GM23338 (cell line): ENCODE measurements around the gene CXCR5. TPM values are rescaled to one million over a fixed set of nuclear protein-coding genes. Genes with fewer than 3 reads are reported as not detected.

Experiments used
- ATAC-seq: fragments of 200-7000 bp; cut with Tn5 transposase; 3 replicates; pipeline ENCODE4 v1.9.1; 2020
- DNase-seq: peaks from one replicate; pipeline ENCODE4 v3.0.0-alpha.2; 2015; ENCODE audit warnings: low spot score
- H2AFZ ChIP-seq: fragments of 200-600 bp; sonication (generic); 2 replicates; pipeline ENCODE4 v1.8.0; 2016; ENCODE audit warnings: antibody characterized with exemption, mild to moderate bottlenecking, moderate library complexity
- H3F3A ChIP-seq: fragments of 200-600 bp; sonication (generic); replicated peaks from 2 replicates; pipeline ENCODE4 v1.8.0; 2017; ENCODE audit warnings: antibody characterized with exemption, mixed run types, low read depth
- H3K27ac ChIP-seq: fragments of 200-600 bp; sonication (generic); 2 replicates; pipeline ENCODE4 v1.6.1; 2016; ENCODE audit warnings: low read depth
- H3K27me3 ChIP-seq: fragments of 200-600 bp; sonication (generic); 2 replicates; pipeline ENCODE4 v1.8.0; 2016; ENCODE audit warnings: mild to moderate bottlenecking, mixed run types, moderate library complexity; ENCODE audit not compliant: insufficient read depth
- H3K36me3 ChIP-seq: fragments of 200-600 bp; sonication (generic); 2 replicates; pipeline ENCODE4 v1.8.0; 2016; ENCODE audit warnings: mild to moderate bottlenecking; ENCODE audit not compliant: insufficient read depth
- H3K4me1 ChIP-seq: fragments of 200-600 bp; sonication (generic); 2 replicates; pipeline ENCODE4 v1.8.0; 2016; ENCODE audit warnings: mild to moderate bottlenecking, moderate library complexity; ENCODE audit not compliant: insufficient read depth
- H3K4me2 ChIP-seq: fragments of 200-600 bp; sonication (generic); 2 replicates; pipeline ENCODE4 v1.7.1; 2017; ENCODE audit warnings: mixed run types
- H3K4me3 ChIP-seq: fragments of 200-600 bp; sonication (generic); 2 replicates; pipeline ENCODE4 v1.6.1; 2016; ENCODE audit warnings: mixed run types
- H3K79me2 ChIP-seq: fragments of 200-600 bp; sonication (generic); replicated peaks from 2 replicates; pipeline ENCODE4 v1.8.0; 2017; ENCODE audit warnings: mild to moderate bottlenecking; ENCODE audit not compliant: insufficient read depth
- H3K9me2 ChIP-seq: fragments of 200-600 bp; sonication (generic); 2 replicates; pipeline ENCODE4 v1.8.0; 2017; ENCODE audit not compliant: insufficient read depth
- H4K20me1 ChIP-seq: fragments of 200-600 bp; sonication (generic); replicated peaks from 2 replicates; pipeline ENCODE4 v1.8.0; 2017; ENCODE audit warnings: mild to moderate bottlenecking; ENCODE audit not compliant: insufficient read depth
- H3K27ac Mint-ChIP-seq: 2 replicates; pipeline ENCODE4 v1.8.0; 2020; ENCODE audit warnings: inconsistent platforms, mild to moderate bottlenecking, moderate library complexity, mixed read lengths
- H3K27me3 Mint-ChIP-seq: 3 replicates; pipeline ENCODE4 v1.8.0; 2022; ENCODE audit warnings: low read depth, mild to moderate bottlenecking, moderate library complexity, mixed read lengths, inconsistent platforms; ENCODE audit not compliant: insufficient read depth, poor library complexity
- H3K36me3 Mint-ChIP-seq: 3 replicates; pipeline ENCODE4 v1.8.0; 2021; ENCODE audit warnings: low read depth, mild to moderate bottlenecking, inconsistent platforms, moderate library complexity, mixed read lengths
- H3K4me1 Mint-ChIP-seq: 3 replicates; pipeline ENCODE4 v1.8.0; 2020; ENCODE audit warnings: mild to moderate bottlenecking, inconsistent platforms, mixed read lengths
- H3K4me3 Mint-ChIP-seq: 3 replicates; pipeline ENCODE4 v1.8.0; 2021; ENCODE audit warnings: moderate library complexity, mild to moderate bottlenecking, inconsistent platforms, mixed read lengths
- H3K9me3 Mint-ChIP-seq: 3 replicates; pipeline ENCODE4 v1.8.0; 2020; ENCODE audit warnings: moderate library complexity, mild to moderate bottlenecking, inconsistent platforms, mixed read lengths
- CREB1 ChIP-seq: fragments of 250-450 bp; sonication (Bioruptor Pico); IDR thresholded peaks from 2 replicates; pipeline ENCODE4 v1.5.0; 2020; ENCODE audit warnings: low read depth, mild to moderate bottlenecking, moderate library complexity
- CTCF ChIP-seq, 2 experiments: fragments of 200-600 bp in 1 of 2; sonication (generic) in 1 of 2; conservative IDR thresholded peaks; 2 replicates each; pipeline versions ENCODE4 v1.5.1 to v1.6.1; 2016 to 2017; ENCODE audit warnings: antibody characterized with exemption in 2 of 2, low read depth in 2 of 2, mild to moderate bottlenecking in 2 of 2, moderate library complexity in 1 of 2
- EZH2phosphoT487 ChIP-seq: fragments of 200-600 bp; sonication (generic); IDR thresholded peaks from one replicate; pipeline ENCODE4 v1.8.1; 2018; ENCODE audit warnings: antibody characterized with exemption; ENCODE audit not compliant: unreplicated experiment
- ZNF462 ChIP-seq: fragments of 250-450 bp; sonication (Bioruptor Pico); IDR thresholded peaks from 2 replicates; pipeline ENCODE4 v1.5.0; 2020; ENCODE audit warnings: mild to moderate bottlenecking, moderate library complexity
- polyA plus RNA-seq: library from polyadenylated mRNA; unstranded; fragments of >200 nt; fragmentation: Nextera tagmentation; extraction: Ambion mirVana; gene quantifications from 2 replicates; pipeline ENCODE4 v1.2.1, GENCODE V29; 2016
- total RNA-seq: library from RNA; depleted of rRNA; stranded (reverse); fragments of >200 nt; shearing (Covaris generic); gene quantifications from 2 replicates; pipeline ENCODE4 v1.2.3, GENCODE V29; 2014

CXCR5 gene
- total and polyA plus RNA-seq, 2 experiments from 2014 or later, result 0.18 TPM; not detected in 1

GRCh38 chr11:118898400-118899295 is 15.0 kb downstream of the CXCR5 start (continued):
- no peak for TF ChIP-seq ZNF462 (CRISPR knock-in tag)
- TF ChIP-seq CREB1 (CRISPR knock-in tag), result no peak

- peaks cover 26% of the 10 kb centered on the region for H3K27me3 Mint-ChIP-seq
- Histone ChIP-seq H3F3A (no peaks in the 10 kb centered on the region), H3K27me3 (no peaks in the 10 kb centered on the region), H3K36me3 (peaks cover 10% of the 10 kb centered on the region; the same call in 1 of the 2 replicates), H2AFZ (no peak overlapping the region), H4K20me1 (peaks cover 4% of the 10 kb centered on the region; the same call in 1 of the 2 replicates), H3K4me1 (peaks cover 28% of the 10 kb centered on the region), H3K4me2 (no peak overlapping the region), H3K27ac (no peak overlapping the region), H3K4me3 (no peak overlapping the region), H3K79me2 (peaks cover 9% of the 10 kb centered on the region; the same call in 1 of the 2 replicates), H3K9me2 (no peaks in the 10 kb centered on the region)
- peaks cover 48% of the 10 kb centered on the region for H3K4me1 Mint-ChIP-seq
- H3K36me3 Mint-ChIP-seq, result peaks cover 49% of the 10 kb centered on the region
- TF ChIP-seq EZH2phosphoT487, result no peak
- TF ChIP-seq CTCF (conservative IDR thresholded peaks at IDR 0.05; ENCODE audit: low read depth in 2 of 2), result peak in 1 of 2 experiments; percentile 32; a peak in 2 of 4 replicates
- DNase-seq (no peak), ATAC-seq (peak; percentile 6)
- H3K4me3 Mint-ChIP-seq, result no peak overlapping the region
- H3K9me3 Mint-ChIP-seq, result no peaks in the 10 kb centered on the region; the same call in 2 of the 3 replicates
- H3K27ac Mint-ChIP-seq, result no peak overlapping the region
Measured at GRCh38 chr11:118899296-118899688, 15.6 kb downstream of the CXCR5 start.
